ENCODE results near the gene DDX1.
A peak's percentile ranks its signal among the peaks of the same experiment; 100 is the strongest.

DDX1 gene

DNA sequence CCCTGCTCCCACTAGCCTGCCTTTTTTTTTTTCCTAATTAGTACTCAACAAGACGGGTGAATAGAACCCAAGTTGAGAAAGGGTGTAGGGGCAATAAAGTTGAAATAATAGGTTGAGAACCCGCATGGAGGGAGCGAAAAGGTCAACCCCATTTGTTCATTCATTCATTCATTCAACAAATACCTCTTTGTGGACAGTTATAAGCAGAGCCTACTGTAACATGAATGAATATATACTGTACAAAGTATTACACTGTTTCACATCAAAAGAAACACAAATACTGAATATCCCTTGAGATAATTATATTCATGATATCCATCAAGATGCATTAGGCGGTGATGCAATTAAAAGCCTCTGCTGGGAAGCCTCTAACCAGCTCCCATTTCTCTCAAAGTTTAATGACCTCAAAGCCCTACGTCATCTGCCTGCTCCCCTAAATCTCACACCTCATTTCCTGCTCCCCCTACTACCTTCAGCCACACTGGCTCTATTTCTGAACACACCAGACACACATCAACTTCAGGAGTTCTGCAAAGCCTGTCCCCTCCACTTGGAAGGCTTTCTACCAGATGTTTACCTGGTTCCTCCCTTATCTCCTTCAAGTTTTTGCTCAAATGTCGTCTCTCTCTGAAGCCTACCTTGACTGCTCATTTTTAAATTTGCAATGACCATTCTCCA, 29.2 kb upstream of the DDX1 start:
- no peak for DNase-seq (ENCODE audit: low read depth in 2 of 2)

DNA sequence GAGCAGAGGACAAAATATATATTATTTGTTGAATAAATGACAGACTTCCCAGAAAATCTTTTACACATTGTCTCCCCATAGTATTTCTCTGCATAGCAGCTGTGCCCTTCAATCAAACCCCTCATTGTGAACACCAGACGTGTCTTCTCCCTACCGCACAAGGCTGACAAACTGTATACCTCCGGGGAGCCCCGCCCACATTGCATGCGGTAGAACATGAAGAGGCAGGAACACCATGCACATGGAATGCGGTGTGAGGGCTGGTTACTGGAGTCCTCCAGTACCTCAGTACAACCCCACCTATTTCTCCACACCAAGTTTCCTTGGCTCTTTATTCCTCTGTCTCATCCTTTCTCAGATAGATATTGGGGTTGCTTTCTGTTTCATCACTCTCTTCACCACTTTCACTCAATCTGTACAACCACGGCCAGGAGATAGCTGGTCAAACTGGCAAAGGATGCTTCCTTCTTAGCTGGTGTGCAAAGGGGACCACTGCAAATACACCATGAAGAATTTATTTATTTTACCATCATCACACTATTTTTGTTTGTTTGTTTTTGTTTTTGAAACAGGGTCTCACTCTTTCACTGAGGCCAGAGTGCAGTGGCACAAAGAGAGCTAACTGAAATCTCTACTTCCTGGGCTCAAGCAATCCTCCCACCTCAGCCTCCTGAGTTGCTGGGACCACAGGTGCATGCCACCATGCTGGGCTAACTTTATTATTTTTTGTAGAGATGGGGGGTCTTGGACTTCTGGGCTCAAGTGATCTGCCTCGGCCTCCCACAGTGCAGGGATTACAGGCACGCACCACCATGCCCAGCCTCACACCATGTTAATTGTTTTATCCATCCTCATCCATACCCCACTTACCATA, 28.2 kb upstream of the DDX1 start:
- no peak for DNase-seq (ENCODE audit: low read depth in 2 of 2)

DNA sequence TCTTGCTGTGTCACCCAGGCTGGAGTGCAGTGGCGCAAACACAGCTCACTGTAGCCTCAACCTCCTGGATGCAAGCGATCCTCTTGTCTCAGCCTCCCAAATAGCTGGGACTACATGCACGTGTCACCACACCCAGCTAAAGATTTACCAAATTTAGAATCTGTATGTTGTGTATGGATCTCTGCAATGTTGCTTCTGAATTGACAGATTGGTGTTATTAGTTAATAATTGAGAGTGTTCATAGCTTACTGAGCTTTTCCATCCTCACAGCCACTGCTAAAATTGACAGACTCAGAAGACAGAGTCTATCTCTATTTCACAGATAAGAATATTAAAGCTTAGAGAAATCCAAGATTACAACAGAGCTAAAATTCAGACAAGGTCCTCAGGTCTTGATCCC, 26.3 kb upstream of the DDX1 start:
- no peak for DNase-seq (ENCODE audit: low read depth in 2 of 2)

DNA sequence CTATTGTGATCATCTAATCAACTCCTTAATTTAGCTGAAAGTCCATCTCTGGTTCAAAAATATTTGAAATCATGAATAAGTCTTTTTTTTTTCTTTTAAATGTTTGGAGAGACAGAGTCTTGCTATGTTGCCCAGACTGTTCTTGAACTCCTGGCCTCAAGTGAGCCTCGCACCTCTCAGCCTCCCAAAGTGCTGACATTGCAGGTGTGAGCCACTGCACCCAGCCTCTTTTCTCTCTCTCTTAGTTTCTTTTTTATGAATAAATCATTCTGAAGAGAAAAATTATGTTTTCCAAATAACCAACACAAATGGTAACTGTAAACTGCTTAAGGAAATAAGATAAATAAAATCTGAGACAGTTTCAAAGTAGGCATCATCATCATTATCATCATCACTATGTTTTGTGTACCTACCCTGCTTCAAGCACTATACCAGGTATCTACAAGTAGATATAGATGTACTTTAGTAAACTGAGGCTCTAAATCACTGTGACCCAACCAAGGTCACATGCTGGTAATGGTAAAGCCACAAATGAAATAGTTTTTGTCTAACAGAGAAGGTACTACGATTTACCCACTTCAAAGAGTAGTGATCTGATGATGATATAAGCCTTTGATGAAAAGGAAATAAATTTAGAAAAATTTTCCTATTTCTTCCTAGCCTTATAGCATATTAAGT, 25.5 kb upstream of the DDX1 start:
- no peak for DNase-seq (ENCODE audit: low read depth in 2 of 2)

DNA sequence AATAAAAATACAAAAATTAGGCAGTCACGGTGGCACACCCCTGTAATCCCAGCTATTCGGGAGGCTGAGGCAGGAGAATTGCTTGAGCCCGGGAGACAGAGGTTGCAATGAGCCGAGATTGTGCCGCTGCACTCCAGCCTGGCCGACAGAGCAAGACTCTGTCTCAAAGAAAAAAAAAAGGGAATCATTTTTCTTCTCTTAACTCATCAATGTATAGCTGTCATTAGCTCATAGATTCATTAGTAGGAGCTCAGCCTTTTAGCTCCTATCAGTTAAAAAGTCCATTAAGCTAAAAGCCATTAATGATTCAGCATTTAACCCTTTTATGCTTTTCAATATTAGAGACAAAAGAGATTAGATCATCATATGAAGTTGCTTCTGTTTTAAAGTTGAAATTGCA, 24.8 kb upstream of the DDX1 start:
- DNase-seq (ENCODE audit: low read depth in 2 of 2) = no peak

DNA sequence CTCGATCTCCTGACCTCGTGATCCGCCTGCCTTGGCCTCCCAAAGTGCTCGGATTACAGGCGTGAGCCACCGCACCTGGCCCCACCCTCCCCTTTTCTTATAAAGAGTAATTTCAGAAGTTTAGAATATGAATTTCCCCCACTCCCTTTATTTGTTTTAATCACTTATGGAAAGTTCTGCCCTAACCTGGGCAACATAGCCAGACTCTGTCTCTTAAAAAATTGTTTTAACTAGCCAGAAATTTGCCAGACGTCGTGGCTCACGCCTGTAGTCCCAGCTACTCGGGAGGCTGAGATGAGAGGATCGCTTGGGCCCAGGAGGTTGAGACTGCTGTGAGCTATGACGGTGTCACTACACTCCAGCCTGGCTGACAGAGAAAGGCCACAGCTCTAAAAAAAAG, 22.8 kb upstream of the DDX1 start:
- DNase-seq (ENCODE audit: low read depth in 2 of 2) = no peak

DNA sequence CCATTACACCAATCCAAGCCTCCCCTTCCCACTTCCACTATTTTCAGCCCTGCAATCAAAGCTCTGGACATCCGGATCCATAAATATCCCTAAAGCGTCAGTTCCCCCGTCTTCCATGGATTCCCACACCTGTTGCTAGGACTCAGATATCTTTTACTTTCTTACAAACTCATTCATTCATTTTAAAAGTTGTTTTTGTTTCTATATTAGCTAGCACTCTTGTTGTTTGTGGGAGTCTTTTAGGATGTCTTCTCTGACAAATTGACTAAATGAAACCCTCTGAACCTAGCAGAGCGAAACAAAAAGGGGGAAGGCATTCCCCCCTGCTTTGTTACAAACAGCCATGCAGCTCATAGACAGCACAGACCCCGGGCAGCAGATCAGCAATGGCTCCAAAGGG, 21.6 kb upstream of the DDX1 start:
- no peak for DNase-seq (ENCODE audit: low read depth in 2 of 2)

DNA sequence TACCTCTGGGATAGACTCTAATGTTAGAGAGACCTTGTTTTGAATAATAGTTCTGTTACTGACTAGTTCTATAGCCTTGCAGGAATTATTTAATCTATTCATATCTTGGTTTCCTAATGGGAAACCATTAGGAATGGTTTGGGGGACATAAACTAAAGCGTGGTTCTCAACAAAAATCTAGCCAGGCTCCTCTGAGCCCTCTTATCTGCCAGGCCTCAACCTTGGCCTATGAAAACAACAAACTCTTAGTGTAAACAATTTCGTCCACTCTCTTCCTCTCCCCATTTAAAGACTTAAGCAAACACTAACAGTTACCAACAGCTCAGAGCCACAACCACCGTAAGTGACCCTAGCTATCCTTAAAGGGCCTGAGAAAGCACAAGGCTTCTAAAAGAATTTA, 19.9 kb upstream of the DDX1 start:
- DNase-seq (ENCODE audit: low read depth in 2 of 2) = no peak

DNA sequence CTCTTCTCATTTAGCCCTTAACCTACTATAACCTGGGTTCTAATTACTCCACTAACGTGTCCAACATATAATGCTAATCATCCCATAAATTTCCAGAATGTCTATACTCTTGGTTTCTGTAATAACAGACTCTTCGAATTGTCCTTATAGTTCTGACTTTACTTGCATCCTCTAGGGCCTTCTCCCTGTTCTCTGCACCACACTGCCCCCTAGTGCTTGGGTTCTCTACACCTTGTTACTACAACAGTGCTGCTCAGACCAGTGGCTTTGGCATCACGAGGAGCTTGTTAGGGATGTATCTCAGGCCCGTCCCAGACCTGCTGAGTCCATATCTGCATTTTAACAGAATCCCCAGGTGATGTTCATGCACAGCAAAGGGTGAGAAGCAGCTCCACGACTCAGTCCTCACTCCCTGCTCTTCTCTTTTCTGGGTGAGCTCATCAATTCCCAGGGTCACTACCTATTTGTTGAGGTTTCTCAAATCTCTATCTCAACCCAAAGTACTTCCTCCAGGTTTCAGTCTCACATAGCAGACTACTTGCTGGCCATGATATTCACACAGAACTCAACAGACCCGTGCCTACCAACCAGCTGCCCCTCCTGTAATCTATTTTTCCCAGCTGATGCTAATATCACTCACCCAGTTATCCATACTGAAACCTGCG, 14.5 kb upstream of the DDX1 start:
- DNase-seq (ENCODE audit: low read depth in 2 of 2) = peak; percentile 89 to 95

DNA sequence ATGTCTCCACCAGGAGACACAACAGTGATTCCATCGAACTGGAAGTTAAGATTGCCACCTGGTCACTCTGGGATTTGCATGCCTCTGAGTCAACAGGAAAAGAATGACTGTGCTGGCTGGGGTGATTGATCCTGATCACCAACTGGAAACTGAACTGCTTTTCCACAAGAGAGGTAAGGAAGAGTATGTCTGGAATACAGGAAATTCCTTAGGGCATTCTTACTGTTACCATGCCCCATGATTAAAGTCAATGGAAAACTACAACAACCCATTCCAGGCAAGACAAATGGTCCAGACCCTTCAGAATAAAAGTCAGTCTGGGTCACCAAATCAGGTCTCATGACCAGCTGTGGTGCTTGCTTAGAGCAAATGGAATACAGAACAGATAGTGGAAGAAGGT, 12.0 kb upstream of the DDX1 start:
- DNase-seq (ENCODE audit: low read depth in 2 of 2) = no peak

DNA sequence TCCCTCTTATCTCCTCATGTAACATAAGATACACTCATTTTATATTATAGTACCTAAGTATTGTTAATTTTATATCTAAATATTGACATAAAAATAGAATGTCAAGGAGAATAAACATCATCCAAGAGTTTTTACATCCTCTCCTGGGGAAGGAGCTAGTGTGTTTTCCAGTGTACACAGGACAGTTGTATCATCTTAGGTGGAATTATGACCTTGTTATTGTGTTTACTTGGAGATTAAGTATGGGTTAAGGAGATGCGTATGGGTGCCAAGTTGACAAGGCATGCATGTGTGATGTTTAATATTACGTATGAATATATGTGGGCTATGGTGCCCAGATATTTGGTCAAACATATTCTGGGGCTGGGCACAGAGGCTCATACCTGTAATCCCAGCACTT, 11.2 kb upstream of the DDX1 start:
- DNase-seq (ENCODE audit: low read depth in 2 of 2) = no peak

DNA sequence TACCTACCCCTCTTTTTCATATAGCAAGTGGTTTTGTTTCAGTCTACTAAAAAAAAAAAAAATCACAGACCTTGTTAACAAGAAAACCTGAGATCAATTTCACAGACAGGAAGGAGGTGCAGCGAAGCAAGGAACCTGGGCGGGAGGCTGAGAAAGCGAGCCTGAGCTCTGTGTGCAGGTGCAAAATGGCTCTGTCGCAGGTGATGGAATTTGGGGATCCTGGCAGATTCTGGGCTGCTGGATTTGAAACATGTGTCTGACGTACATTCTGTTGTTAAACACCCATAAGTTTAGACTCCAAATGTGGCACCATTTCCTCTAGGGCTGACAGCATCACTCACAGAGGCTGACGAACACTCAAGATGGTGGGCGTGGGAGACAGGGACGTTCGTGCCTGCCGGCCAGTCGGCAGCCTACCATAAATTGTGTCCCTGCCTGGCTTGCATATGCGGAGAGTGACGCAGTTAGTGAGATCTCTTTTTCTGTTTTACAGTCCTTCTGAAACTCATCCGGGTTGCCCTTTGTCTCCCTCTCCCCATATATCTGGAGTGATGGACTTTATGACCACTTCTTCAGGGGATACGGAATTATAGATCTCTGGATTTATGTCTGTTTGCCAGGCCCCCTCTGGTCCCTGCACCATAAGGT, 8.8 kb upstream of the DDX1 start:
- DNase-seq (ENCODE audit: low read depth in 2 of 2) = no peak

DNA sequence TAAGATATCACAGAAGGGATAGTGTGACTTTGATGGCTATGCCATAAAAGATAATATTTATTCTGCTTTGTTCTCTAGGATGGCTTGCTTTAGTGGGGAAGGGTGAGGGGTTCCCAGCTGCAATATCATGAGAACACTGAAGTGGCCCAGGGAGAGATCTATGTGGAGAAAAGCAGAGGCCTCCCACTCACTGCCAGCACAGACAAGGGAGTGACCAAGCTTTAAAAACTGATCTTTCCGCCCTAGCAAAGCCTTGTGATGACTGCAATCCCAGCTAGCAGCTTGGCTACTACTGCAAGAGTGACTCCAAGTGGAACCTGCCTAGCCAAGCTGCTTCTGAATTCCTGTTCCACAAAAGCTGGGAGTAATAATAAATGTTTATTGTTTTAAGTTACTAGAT, 7.8 kb upstream of the DDX1 start:
- DNase-seq (ENCODE audit: low read depth in 2 of 2) = no peak

DNA sequence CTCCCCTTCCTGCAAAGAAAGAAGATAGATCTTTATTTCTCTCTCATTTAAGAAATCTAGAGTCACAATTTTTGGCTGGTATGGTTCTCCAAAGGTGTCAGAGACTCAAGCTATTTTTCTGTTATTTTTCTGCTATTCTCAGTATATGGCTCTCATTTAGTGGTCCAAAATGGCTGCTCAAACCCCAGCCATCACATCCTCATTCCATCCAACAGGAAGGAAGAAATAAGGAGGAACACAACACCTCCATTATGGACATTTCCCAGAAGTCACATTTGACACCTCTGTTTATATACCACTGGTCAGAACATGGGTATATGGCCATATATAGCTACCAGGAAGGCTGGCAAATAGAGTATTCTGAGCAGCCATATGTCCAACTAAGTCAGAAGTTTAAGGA, 7.4 kb upstream of the DDX1 start:
- DNase-seq (ENCODE audit: low read depth in 2 of 2) = no peak

DNA sequence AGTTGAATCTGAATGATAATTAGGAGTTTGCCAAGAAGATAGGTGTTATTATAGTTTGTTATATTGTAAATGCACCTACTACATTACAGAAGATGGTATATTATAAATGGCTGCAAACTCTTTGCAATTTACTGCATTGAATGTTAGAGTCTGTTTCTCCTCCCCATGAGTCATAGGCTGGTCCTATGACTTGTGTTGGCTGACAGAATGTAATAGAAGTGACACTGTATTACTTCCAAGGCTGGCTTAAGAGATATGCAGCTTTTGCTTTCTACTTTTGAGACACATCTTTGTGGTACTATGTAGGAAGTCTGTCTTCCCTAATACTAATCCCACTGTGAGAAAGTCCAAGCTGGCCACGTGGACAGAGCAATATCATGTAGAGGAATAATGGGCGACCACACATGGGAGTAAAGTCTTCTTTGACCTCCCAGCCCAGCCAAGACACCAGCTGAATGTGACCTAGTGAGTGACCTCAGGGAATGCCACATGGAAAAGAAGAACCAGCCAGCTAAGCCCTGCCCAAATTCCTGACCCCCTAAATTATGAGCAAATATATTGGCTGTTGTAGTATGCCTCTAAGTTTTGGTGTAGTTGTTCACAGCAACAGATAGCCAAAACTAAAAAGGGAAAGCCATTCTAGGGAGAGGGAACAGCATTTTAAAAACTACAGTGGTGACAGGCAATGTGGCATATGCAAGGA, 6.8 kb upstream of the DDX1 start:
- no peak for DNase-seq (ENCODE audit: low read depth in 2 of 2)

DNA sequence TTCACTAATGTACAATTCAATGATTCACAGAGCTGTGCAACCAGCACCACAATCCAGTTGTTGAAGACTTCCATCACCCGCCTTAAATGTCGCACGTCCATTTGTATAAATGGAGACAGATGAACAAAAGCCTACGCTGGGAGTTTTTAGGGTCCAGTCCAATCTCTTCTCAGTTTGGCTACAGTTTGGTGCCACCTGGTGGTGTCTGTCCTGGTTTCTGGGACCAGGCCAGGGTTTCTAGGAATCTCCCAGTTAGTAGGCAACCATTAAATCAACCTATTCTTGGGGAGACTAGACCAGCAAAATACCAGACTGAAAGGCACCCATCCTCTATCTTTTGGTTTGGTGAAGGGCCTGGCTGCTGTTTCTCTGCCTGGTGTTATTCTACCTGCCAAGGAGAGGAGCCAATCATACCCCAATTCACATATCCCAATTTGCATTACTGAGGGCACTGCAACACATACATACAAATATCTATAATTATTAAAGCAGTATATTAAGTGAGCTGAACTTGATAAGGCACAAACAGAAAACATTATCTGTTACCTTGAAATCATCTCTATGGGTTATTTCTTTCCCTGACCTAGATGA, 3.2 kb upstream of the DDX1 start:
- no peak for DNase-seq (ENCODE audit: low read depth in 2 of 2)

DNA sequence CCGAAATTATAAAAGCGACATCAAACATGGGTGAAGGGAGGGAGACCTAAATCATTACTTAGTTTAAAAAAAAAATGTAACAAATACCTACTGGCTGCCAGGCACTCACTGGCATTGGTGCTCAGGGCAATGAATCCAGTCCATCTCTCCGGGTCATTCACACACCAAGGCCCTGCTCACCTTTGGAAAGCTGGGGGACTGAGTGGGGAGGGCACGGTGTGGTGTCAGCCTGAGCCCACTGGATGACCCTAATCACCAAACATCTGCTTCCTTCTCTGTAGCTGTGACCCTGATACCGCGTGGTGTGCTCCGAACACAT, 336 bp upstream of the DDX1 start:
- DNase-seq (ENCODE audit: low read depth in 2 of 2) = no peak

DNA sequence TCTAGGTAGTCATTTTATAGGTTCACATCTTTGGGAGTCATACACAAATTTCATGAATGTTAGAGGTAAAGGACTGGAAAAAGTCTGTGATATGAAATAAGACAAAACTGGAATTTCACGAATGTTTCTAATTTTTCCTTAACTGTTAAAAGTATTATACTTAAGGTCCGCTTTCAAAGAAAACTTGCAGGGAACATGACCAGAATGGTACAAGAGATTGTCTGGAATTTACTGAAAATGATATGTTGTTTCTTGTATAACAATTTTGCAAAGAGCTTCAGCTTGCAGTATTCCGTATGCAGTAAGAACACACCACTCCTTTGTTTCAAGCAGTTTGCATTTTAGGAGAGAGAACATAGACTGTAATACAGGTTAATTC, 1.6 kb downstream of the DDX1 start:
- DNase-seq (ENCODE audit: low read depth in 2 of 2) = no peak

DNA sequence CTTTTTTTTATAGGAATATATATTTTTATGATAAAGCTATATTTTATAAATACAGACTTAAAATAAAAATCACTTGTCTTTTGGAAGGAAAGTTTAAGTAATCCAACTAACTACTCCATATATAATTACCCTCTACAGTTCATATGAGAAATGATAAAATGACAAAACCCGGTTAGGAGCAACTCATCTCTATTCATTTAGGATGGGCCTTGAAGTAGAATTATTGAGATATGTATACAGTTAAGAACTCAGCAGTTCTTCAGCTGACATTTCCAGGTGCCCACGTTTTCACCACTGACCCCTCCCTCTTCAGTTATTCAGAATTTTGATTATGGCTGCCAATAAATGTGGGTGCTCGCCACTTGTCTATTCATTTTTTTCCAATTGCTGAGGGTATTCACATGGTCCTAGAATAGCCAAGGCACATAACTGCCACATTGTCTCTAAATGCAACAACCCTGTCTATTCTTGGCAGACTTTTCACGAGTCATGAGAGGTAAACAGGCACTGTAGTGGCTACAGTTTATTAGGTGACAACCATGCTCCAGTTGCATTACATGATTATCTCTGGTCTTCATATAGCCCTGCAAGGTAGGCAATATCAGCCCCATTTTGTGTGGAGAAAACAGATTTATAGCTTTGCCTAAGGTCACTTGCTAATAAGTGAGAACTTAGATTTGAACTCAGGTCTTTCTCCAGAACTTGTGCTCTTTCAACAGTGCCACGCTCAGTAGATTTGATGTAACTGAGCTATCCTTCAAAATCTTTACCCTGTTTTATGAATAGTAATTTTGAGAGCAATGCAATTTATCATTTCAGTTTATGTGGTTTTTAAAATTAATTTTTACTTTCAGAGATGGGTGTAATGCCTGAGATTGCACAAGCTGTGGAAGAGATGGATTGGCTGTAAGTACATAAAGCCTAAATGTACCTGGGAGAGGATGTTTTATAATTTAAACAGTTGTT, 2.9 kb downstream of the DDX1 start:
- DNase-seq (ENCODE audit: low read depth in 2 of 2) = no peak

DNA sequence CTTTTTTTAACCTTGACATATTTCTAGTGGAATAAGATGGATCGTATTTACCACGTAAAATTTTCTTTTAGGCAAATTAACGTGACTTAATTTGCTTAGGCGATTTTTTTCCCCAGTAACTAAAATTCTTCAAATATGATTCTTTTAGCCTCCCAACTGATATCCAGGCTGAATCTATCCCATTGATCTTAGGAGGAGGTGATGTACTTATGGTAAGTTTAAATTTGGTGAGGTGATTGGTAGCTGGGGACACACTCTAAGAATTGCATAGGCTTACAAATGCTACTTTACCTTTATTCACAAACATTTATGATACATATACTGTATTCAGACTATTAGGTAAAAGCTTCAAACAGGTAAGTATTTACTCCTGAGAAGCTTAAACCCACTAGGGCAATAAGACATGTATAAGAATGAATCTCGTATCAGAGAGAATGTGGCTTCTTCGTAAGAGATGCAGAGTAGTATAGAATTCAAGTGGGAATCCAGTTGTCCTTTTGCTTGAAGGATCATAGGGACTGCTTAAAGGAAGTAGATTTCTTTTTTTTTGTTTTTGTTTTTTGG, 3.8 kb downstream of the DDX1 start:
- DNase-seq (ENCODE audit: low read depth in 2 of 2) = no peak
